Left lung (tissue), 10 donors: ENCODE measurements around the gene PTH1R. TPM values are rescaled to one million over a fixed set of nuclear protein-coding genes. Genes with fewer than 3 reads are reported as not detected.

Experiments
- ATAC-seq: fragments of 200-7000 bp; cut with Tn5 transposase; one replicate; pipeline ENCODE4 v1.9.1; 2020; ENCODE audit warnings: moderate library complexity
- DNase-seq, 4 donors: peaks; one replicate each; pipeline ENCODE4 v3.0.0-alpha.2; 2013 to 2020
- H3K27ac ChIP-seq, 2 donors: fragments of 200-600 bp; sonication (generic) in 1 of 2; one replicate each; pipeline versions ENCODE4 v1.5.0 to v1.8.0; 2020 to 2021
- H3K27me3 ChIP-seq, 2 donors: fragments of 200-600 bp; sonication (generic) in 1 of 2; one replicate each; pipeline versions ENCODE4 v1.5.0 to v1.8.0; 2020 to 2021
- H3K36me3 ChIP-seq, 2 donors: fragments of 200-600 bp; sonication (generic) in 1 of 2; one replicate each; pipeline versions ENCODE4 v1.5.0 to v1.8.0; 2020 to 2021
- H3K4me1 ChIP-seq, 2 donors: fragments of 200-600 bp; one replicate each; pipeline ENCODE4 v1.8.0; 2021
- H3K4me3 ChIP-seq, 2 donors: fragments of 200-600 bp; sonication (generic) in 1 of 2; one replicate each; pipeline versions ENCODE4 v1.5.0 to v1.8.0; 2020 to 2021; ENCODE audit warnings: mild to moderate bottlenecking in 1 of 2
- H3K9me3 ChIP-seq, 2 donors: fragments of 200-600 bp; sonication (generic) in 1 of 2; one replicate each; pipeline versions ENCODE4 v1.5.0 to v1.8.0; 2020 to 2021
- CTCF ChIP-seq, 2 donors: fragments of 200-600 bp; sonication (generic) in 1 of 2; IDR thresholded peaks; one replicate each; pipeline versions ENCODE4 v1.5.0 to v1.8.0; 2021; ENCODE audit warnings: antibody characterized with exemption in 2 of 2
- intact Hi-C, 2 donors: fragments of 100-400 bp; cut with DNase I; formaldehyde crosslinking; loops; one replicate each; pipeline versions ENCODE4 v1.11.2 to v1.14.2; 2022
- polyA plus RNA-seq, 6 donors: library from polyadenylated mRNA; unstranded; fragments of 120-200 nt; gene quantifications; one replicate each; pipeline ENCODE4 v1.2.1, GENCODE V29; 2013; ENCODE audit not compliant: insufficient read length in 6 of 6
- total RNA-seq, 2 donors: library from RNA; stranded (reverse); fragmentation: NEBNext Ultra II Directional; extraction: Animal tissue kit (Norgen Biotek cat#: 25700); gene quantifications; one replicate each; pipeline ENCODE4 v1.2.1, GENCODE V29; 2021
- donor health status: DM: no; HTN: yes; CAD: no.
- donor health status: DM: no; HTN: no; CAD: no.

PTH1R gene
- total and polyA plus RNA-seq, 8 donors = 12.0 to 131 (median 73.6) TPM

- H3K27ac ChIP-seq = peak overlapping the region; percentile 81 to 93
- no peak overlapping the region for H3K4me3 ChIP-seq
- intact Hi-C loops = no loop called here
- H3K36me3 ChIP-seq = peaks cover 0 to 23% of the 10 kb centered on the region in 2 donors
- H3K4me1 ChIP-seq = peaks cover 33 to 85% of the 10 kb centered on the region in 2 donors
- DNase-seq = peak in 1 of 4 donors; percentile 33
- ATAC-seq = no peak
- no peaks in the 10 kb centered on the region for H3K27me3 ChIP-seq
- TF ChIP-seq CTCF (IDR thresholded peaks at IDR 0.05) = no peak
- H3K9me3 ChIP-seq = no peaks in the 10 kb centered on the region
These were observed 65.1 kb downstream of the PTH1R start for GRCh38 chr3:46942481-46943236.

- ATAC-seq = peak; percentile 69
- H3K36me3 ChIP-seq = peaks cover 0 to 16% of the 10 kb centered on the region in 2 donors
- H3K27ac ChIP-seq = peak overlapping the region; percentile 81 to 93
- intact Hi-C loops = no loop called here
- TF ChIP-seq CTCF (IDR thresholded peaks at IDR 0.05) = no peak
- DNase-seq = peak in 1 of 4 donors; percentile 72
- peaks cover 42 to 85% of the 10 kb centered on the region in 2 donors for H3K4me1 ChIP-seq
- no peaks in the 10 kb centered on the region for H3K9me3 ChIP-seq
- no peaks in the 10 kb centered on the region for H3K27me3 ChIP-seq
- no peak overlapping the region for H3K4me3 ChIP-seq
These were observed 66.0 kb downstream of the PTH1R start for GRCh38 chr3:46943237-46944187.

GRCh38 chr3:46944191-46944590 lies 66.7 kb downstream of the PTH1R start:
- peaks cover 0 to 16% of the 10 kb centered on the region in 2 donors for H3K36me3 ChIP-seq
- H3K27me3 ChIP-seq = no peaks in the 10 kb centered on the region
- no peaks in the 10 kb centered on the region for H3K9me3 ChIP-seq
- ATAC-seq (peak; percentile 39), DNase-seq (no peak)
- no peak overlapping the region for H3K4me3 ChIP-seq
- TF ChIP-seq CTCF (IDR thresholded peaks at IDR 0.05) = no peak
- H3K27ac ChIP-seq = peak overlapping the region; percentile 81 to 93
- intact Hi-C loops = no loop called here
- peaks cover 43 to 85% of the 10 kb centered on the region in 2 donors for H3K4me1 ChIP-seq

GRCh38 chr3:46946416-46946815 lies 68.9 kb downstream of the PTH1R start:
- H3K27me3 ChIP-seq = no peaks in the 10 kb centered on the region
- H3K27ac ChIP-seq = peak overlapping the region; percentile 81 to 93
- intact Hi-C loops = no loop called here
- ATAC-seq (no peak), DNase-seq (peak in 1 of 4 donors; percentile 74)
- TF ChIP-seq CTCF (IDR thresholded peaks at IDR 0.05) = no peak
- no peak overlapping the region for H3K4me3 ChIP-seq
- peaks cover 48 to 91% of the 10 kb centered on the region in 2 donors for H3K4me1 ChIP-seq
- H3K36me3 ChIP-seq = no peaks in the 10 kb centered on the region
- H3K9me3 ChIP-seq = no peaks in the 10 kb centered on the region
